ENCODE results near the gene KLK1. TPM values are rescaled to one million over a fixed set of nuclear protein-coding genes. Genes with fewer than 3 reads are reported as not detected.

The KLK1 gene
- total and polyA plus RNA-seq, 2 donors (not counting 1 experiment from before 2014, with no cell fraction given): not detected

GRCh38 chr19:50859849-50860248 lies 36.3 kb upstream of the KLK1 start:
- no peaks in the 10 kb centered on the region for H3K79me2 ChIP-seq (ENCODE audit: control insufficient read depth, insufficient read depth, low read length)
- no peak overlapping the region for H2AFZ ChIP-seq (ENCODE audit: low read length)
- no peaks in the 10 kb centered on the region for H3K4me1 ChIP-seq (ENCODE audit: control insufficient read depth, extremely low read depth, insufficient read depth, low read length)
- no peak overlapping the region for H3K27ac ChIP-seq (ENCODE audit: insufficient read depth, low read length)
- no peak overlapping the region for H3K4me2 ChIP-seq (ENCODE audit: extremely low read depth, insufficient read depth, low read length)
- H3K9ac ChIP-seq (ENCODE audit: insufficient read depth, low read length): no peak overlapping the region
- no peaks in the 10 kb centered on the region for H3K9me3 ChIP-seq (ENCODE audit: control insufficient read depth, insufficient read depth, low read depth, low read length)
- no peaks in the 10 kb centered on the region for H3K36me3 ChIP-seq (ENCODE audit: control insufficient read depth, insufficient read depth, low read length)
- no peaks in the 10 kb centered on the region for H3K27me3 ChIP-seq (ENCODE audit: control insufficient read depth, insufficient read depth, low read length)
- TF ChIP-seq CTCF (conservative IDR thresholded peaks at IDR 0.05 in 1 of 2, IDR thresholded peaks at IDR 0.05 in 1 of 2; ENCODE audit: low read depth in 1 of 2, low read length in 2 of 2): no peak
- no peak for TF ChIP-seq EZH2 (IDR thresholded peaks at IDR 0.05; ENCODE audit: low read length, missing control alignments)
- no peaks in the 10 kb centered on the region for H4K20me1 ChIP-seq (ENCODE audit: control insufficient read depth, extremely low read depth, insufficient read depth, low read length)
- no peak overlapping the region for H3K4me3 ChIP-seq (replicated peaks in 1 of 4; ENCODE audit: control extremely low read depth in 1 of 4, insufficient read depth in 1 of 4, low read depth in 3 of 4, low read length in 4 of 4)
- DNase-seq (ENCODE audit: low read depth in 2 of 2): no peak

GRCh38 chr19:50858886-50859285 lies 35.3 kb upstream of the KLK1 start:
- H3K4me2 ChIP-seq (ENCODE audit: extremely low read depth, insufficient read depth, low read length): no peak overlapping the region
- no peaks in the 10 kb centered on the region for H3K4me1 ChIP-seq (ENCODE audit: control insufficient read depth, extremely low read depth, insufficient read depth, low read length)
- no peak overlapping the region for H3K27ac ChIP-seq (ENCODE audit: insufficient read depth, low read length)
- no peaks in the 10 kb centered on the region for H3K36me3 ChIP-seq (ENCODE audit: control insufficient read depth, insufficient read depth, low read length)
- no peak overlapping the region for H2AFZ ChIP-seq (ENCODE audit: low read length)
- no peaks in the 10 kb centered on the region for H3K79me2 ChIP-seq (ENCODE audit: control insufficient read depth, insufficient read depth, low read length)
- no peak overlapping the region for H3K9ac ChIP-seq (ENCODE audit: insufficient read depth, low read length)
- no peaks in the 10 kb centered on the region for H3K9me3 ChIP-seq (ENCODE audit: control insufficient read depth, insufficient read depth, low read depth, low read length)
- H3K4me3 ChIP-seq (replicated peaks in 1 of 4; ENCODE audit: control extremely low read depth in 1 of 4, insufficient read depth in 1 of 4, low read depth in 3 of 4, low read length in 4 of 4): no peak overlapping the region
- no peak for TF ChIP-seq CTCF (conservative IDR thresholded peaks at IDR 0.05 in 1 of 2, IDR thresholded peaks at IDR 0.05 in 1 of 2; ENCODE audit: low read depth in 1 of 2, low read length in 2 of 2)
- TF ChIP-seq EZH2 (IDR thresholded peaks at IDR 0.05; ENCODE audit: low read length, missing control alignments): no peak
- no peaks in the 10 kb centered on the region for H4K20me1 ChIP-seq (ENCODE audit: control insufficient read depth, extremely low read depth, insufficient read depth, low read length)
- H3K27me3 ChIP-seq (ENCODE audit: control insufficient read depth, insufficient read depth, low read length): no peaks in the 10 kb centered on the region
- DNase-seq (ENCODE audit: low read depth in 2 of 2): no peak

GRCh38 chr19:50857366-50857765 lies 33.8 kb upstream of the KLK1 start:
- Histone ChIP-seq H3K9ac (ENCODE audit: insufficient read depth, low read length) (no peak overlapping the region), H4K20me1 (ENCODE audit: control insufficient read depth, extremely low read depth, insufficient read depth, low read length) (no peaks in the 10 kb centered on the region), H3K79me2 (ENCODE audit: control insufficient read depth, insufficient read depth, low read length) (no peaks in the 10 kb centered on the region), H3K36me3 (ENCODE audit: control insufficient read depth, insufficient read depth, low read length) (no peaks in the 10 kb centered on the region), H3K4me2 (ENCODE audit: extremely low read depth, insufficient read depth, low read length) (no peak overlapping the region), H3K27ac (ENCODE audit: insufficient read depth, low read length) (no peak overlapping the region), H3K9me3 (ENCODE audit: control insufficient read depth, insufficient read depth, low read depth, low read length) (no peaks in the 10 kb centered on the region), H3K4me3 (replicated peaks in 1 of 4; ENCODE audit: control extremely low read depth in 1 of 4, insufficient read depth in 1 of 4, low read depth in 3 of 4, low read length in 4 of 4) (no peak overlapping the region), H3K4me1 (ENCODE audit: control insufficient read depth, extremely low read depth, insufficient read depth, low read length) (no peaks in the 10 kb centered on the region), H3K27me3 (ENCODE audit: control insufficient read depth, insufficient read depth, low read length) (no peaks in the 10 kb centered on the region), H2AFZ (ENCODE audit: low read length) (no peak overlapping the region)
- no peak for DNase-seq (ENCODE audit: low read depth in 2 of 2)
- TF ChIP-seq CTCF (conservative IDR thresholded peaks at IDR 0.05 in 1 of 2, IDR thresholded peaks at IDR 0.05 in 1 of 2; ENCODE audit: low read depth in 1 of 2, low read length in 2 of 2): no peak
- TF ChIP-seq EZH2 (IDR thresholded peaks at IDR 0.05; ENCODE audit: low read length, missing control alignments): no peak
